NCI-H748 (cell line): ENCODE data around the gene OR52E2.

ENCODE experiments used
- DNase-seq: peaks from one replicate; lab custom pipeline; 2025; ENCODE audit not compliant: unreplicated experiment; lab: John Stamatoyannopoulos, UW

OR52E2 gene

GRCh38 chr11:5013012-5013411 lies 46.4 kb downstream of the OR52E2 start:
- DNase-seq, result no peak

- DNase-seq, result no peak
Observed at GRCh38 chr11:5011254-5011653, 48.2 kb downstream of the OR52E2 start.
